HG03342 (cell line): ENCODE measurements around the gene TRMU.

Source experiments
- ATAC-seq: cut with Tn5 transposase; IDR thresholded peaks from one replicate; pipeline ENCODE4 v1.9.1; 2021; ENCODE audit warnings: mild to moderate bottlenecking, moderate library complexity; ENCODE audit not compliant: unreplicated experiment

TRMU gene

DNA sequence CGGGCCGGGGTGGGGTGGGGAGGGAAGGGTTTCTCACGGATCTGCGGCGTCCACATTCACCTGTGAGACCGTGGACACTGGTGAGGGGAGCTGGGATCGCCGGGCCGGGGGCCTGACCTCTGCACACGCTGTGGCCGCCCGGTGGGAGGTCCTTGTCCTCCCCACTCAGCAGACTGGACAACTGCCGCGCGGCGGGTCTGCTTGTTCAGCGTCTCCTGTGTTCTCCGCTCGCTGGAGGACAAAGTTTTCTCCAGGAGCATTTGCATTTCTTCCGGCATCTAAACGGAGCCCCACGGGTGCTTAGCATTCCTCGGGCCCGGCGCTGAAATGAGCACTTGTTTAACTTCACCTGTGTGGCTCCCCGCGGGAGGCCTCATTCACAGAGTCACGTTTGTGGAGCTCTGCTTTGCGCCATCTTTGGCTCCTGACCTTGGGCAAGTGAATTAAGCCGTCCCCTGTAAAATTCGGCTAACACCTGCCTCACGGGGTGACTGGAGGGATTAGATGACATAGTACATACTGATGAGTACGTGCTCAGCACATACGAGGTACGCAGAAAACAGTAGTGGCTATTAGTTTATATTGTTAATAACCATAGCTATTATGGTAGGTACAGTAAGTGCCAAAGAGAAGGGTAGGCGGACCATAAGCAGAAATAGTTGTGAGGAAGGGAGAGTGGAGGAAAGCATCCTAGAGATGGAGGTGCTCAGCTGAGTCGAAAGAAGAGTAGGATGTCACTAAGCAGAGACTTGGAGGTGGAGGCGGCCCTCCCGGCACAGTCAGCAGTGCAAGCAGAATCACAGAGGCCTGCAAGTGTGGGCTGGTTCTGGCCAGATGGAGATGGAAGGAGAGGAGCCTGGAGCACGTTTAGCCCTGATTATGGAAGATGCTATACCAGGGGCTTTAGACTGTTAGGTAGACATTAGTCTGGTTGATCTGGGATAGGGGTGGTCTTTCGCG is 885 bp downstream of the TRMU start:
- ATAC-seq = peak; percentile 13

DNA sequence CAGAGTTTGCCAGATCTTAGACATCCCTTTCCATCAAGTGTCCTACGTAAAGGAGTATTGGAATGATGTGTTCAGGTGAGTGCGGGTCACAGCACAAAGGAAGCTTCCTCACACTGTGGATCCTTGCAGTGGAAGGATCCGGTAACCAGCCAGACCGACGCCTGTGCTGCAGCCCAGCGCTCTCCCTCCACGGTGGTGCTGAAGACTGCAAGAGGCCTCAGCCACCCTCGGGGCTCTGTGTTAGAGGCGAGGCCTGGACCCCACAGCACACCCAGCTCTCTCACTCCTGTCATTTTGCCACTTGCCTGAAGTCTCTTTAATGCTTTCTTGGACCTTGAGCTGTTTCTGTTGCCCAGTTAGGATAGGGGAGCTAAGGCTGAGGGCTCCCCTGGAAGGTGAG is 2.4 kb downstream of the TRMU start:
- no peak for ATAC-seq

DNA sequence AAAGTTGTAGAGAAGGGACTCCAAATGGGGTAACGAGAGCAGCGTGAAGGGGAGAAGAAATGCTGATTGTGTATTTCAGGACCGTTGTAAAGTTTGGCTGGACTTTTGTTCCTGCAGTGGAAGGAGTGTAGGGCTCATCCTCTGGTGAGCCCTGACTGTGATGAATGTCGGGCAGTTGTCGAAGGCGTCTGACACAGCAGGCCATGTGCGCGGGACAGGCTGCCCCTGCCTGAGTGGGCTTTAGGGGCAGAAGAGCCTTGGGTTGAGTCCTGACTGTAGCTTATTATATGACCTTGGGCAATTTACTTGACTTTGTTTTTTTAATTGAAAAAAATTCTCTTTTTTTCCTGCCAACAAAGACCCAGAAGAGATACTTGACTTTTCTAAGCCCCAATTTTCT is 3.1 kb downstream of the TRMU start:
- no peak for ATAC-seq

DNA sequence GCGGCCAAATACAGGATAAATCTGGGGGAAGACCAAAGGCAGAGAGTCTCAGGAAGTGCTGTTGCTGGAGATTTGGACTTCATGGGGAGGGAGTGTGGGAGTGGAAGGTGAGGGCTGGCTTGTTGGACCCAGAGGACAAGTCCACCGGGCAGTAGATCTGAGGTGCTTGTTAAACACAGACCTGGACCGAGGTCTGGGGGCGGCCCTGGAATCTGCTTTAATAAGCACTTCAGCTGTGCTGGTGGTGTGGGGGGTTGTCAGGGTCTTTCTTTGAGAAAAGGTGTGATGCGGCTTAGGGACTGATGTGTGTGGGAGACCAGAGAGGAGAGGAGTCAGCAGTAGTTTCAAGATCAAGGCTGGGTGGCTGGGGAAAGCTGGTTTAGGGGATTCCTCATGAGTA is 4.4 kb downstream of the TRMU start:
- no peak for ATAC-seq

DNA sequence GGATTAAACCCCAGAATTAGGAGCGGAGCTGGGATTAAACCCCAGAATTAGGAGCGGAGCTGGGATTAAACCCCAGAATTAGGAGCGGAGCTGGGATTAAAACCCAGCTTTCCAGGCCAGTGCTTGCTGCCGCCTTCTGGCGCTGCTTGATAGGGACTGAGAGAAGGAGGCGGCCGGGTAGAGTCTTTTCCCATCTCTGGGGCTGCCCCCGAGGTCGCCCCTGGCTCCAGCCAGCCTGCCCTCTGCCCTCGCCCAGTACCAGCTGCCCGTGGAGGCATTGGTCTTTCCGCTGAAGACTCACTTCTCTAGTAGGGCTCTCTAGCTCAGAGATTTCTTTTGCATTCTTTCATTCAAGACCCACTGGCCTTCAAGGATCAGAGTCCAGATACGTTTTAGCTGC is 5.2 kb downstream of the TRMU start:
- no peak for ATAC-seq

DNA sequence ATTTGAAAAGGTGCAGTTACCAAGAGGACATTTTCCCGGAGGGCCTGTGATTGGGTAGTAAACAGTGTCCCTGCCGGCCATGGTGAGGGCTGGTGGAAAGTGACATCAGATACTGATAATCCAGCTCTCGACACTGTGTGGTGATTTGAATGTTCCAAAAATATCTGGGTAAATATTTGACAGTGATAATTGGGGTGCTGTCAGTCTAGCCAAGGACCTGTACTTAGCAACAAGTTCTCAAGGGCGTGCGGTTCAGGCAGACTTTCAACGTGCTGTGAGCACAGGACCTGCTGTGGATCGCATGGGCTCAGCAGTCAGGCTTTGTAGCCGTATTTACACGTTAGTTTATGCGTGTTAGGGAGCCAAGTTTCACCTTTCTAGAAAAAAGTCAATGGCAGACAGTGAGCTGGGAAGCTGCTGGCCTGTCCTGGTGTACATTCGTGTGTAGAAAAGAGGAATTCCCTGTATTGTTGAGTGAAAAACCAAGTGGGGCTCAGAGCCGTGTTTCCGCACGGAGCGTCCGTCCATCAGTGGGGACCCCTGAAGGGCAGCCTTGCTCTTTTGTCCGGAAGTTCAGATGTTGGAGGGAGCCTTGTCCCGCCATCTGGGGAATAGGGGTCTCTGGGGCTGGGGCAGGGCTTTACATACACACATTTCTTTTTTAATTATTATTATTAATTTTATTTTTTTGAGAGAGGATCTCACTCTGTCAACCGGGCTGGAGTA is 11.3 kb downstream of the TRMU start:
- ATAC-seq = no peak

DNA sequence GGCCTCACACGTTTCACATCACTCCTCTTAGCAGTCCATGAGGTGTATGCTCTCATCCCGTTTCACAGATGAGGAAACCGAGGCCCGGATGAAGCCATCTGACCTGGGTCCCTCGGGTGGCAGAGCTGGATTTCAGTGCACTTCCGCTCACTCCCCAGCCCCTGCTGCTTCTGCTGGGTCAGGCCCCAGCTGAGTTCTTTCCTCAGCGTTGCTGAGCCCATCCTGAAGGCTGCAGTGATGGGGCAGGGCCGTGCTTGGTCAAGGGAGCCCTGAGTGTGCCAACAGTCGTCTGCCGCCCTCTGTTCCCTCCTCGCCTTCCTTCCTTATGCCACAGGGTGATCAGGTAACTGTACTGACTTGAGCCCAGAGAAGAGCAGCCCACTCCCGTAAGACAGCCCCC is 12.1 kb downstream of the TRMU start:
- no peak for ATAC-seq

DNA sequence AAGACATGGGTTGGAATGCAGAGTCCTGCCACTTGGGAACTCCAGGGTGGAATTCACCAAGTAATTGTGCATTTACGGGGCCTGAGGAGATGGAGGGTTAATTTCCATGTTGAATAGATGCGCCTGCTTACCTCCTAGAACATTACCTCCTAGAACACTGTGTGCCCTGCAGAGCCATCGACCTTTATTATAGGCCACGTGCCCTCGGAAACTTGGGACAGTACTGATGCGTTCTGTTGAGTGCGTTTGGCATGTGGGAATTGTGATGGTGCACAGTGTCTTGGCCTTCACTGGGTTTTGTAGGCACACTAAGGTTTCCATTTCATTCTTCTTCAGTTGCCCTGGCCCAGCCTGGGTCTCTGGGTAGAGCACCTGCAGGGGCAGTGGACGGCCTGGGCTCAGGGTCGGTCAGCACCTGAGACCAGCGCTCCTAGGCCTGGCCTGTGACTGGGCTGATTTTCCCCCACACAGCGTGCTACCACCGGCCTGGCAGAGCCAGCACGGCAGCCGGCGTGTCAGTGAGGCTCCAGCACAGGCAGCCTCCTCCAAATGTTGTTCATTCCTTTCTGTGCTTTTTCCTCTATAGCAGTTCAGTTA is 12.7 kb downstream of the TRMU start:
- ATAC-seq = no peak

DNA sequence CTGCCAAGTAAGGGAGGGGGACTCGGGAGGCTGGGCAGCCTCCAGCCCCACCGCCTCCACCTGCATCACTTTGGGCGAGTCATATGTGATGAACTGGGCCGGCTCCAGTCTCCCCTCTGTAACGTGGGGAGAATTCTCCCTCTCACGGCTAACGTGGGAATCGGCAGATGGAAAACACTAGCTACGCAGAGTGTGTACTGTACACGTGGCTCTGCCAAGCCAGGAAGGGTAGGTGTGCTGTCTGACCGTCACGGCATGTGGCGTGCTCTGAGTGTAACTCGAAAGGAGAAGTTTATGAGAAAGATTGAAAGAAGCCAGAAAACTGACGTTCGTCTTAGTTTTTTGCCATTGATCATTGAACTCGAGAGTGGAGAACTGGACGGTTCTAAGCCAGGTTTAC is 13.7 kb downstream of the TRMU start:
- ATAC-seq = no peak

DNA sequence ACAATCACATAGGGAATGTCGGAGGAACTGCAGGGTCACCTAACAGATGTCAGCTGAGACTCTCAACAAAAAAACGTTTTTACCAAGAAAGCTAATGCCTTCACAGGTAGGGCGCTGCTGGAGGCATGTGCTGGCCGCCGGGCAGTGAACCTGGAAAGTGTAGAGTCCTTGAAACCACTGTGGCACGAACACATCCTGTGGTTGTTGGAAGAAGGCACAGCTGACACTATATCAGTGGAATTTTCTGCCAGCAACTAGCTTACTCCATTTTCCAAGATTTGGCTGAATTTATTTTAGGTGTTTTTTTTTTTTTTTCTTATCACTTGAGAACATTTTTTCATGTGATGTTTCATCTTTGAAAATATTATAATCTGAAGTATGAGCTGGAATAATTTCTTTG is 14.2 kb downstream of the TRMU start:
- no peak for ATAC-seq

DNA sequence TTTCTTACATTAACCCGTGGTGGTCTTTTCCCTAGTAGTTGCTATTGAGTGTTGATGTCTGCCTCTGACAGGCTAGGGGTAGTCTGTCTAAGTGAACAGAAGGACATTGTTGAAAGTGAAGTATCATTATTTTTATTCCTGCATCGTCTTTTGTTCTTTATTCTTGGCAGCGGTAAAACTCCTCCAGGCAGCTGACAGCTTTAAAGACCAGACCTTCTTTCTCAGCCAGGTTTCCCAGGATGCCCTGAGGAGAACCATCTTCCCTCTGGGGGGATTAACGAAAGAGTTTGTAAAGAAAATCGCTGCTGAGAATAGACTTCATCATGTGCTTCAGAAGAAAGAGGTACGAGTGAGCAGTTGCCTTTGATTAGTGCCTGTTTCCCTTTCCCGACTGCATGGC is 14.6 kb downstream of the TRMU start:
- ATAC-seq = no peak

DNA sequence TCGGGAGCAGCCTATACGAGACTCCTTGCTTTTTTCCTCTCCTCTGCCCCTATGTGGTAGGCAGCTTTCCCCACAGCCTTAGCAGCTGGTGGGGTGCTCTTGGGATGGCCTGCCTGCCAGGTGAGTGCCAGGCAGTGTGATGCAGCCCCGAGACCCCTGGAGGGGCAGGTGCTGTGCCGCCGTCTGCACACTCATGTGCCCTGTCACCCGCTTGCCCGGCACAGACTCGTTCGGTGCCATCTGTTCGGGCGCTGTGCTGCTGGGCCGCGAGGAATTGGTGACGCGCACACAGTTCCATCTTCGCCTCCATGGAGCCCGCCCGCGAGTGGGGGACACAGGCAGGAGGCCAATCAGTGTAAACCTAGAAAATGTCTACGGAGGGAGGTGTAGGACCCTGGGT is 15.1 kb downstream of the TRMU start:
- ATAC-seq = no peak

DNA sequence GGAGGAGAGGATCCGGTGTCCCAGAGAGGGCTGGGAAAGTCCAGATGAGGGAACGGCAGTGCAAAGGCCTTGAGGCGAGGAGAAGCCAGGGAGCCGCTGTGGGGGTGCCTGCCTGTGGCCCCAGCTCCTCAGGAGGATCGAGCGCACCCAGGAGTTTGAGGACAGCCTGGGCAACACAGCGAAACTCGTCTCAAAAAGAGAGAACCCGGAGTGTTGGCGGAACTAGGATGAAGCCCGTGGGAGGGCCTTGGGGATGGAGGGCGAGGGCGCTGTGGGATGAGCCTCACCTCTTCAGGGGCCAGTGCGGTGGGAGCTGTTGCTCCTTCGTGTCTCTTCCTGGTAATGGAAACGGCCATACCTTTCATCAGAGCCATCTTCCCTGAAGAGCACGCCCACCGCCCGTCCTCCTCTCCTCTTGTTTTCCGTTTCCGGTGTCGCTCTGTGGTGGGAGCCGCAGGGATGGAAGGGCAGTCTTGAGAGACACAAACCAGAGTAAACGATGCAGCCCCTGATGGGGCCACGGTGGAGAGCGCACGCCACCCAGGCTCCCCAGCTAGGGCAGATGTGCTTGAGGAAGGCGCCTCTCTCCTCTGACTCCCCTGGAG is 15.7 kb downstream of the TRMU start:
- ATAC-seq = no peak

DNA sequence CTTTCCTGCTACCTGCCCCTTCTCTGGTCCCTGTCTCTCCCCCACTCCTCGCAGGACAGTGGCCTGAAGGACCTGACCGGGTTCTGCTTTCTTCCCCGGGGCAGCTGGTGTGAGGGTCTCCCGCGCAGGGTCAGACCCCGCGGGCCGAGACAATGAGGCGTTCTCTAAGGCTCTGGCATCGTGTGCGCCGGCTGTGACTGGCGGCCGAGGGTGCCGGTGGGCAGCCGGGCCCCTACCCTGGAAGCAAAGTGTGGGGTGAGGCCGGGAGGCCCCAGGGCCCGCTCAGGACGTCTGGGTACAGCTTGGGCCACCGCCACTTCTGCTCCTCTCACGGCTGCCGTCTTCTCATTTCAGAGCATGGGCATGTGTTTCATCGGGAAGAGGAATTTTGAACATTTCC is 16.3 kb downstream of the TRMU start:
- ATAC-seq = no peak

DNA sequence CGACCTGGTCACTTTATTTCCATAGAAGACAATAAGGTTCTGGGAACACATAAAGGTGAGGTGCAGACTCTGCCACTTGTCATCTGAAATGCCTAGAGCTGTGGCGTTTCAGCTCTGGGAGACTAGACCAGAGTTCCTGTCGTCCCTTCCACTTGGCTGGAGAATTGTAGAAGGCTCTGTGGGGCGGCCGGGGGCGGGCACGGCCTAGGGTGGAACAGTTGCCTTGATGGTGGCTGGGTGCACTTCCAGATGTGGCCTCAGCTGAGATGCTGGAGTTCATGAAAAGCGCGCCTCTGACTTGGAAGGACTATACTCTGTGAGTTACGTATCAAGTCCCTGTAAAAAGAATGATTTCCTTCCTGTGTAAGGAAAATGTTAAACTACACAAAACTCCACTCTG is 16.8 kb downstream of the TRMU start:
- no peak for ATAC-seq

DNA sequence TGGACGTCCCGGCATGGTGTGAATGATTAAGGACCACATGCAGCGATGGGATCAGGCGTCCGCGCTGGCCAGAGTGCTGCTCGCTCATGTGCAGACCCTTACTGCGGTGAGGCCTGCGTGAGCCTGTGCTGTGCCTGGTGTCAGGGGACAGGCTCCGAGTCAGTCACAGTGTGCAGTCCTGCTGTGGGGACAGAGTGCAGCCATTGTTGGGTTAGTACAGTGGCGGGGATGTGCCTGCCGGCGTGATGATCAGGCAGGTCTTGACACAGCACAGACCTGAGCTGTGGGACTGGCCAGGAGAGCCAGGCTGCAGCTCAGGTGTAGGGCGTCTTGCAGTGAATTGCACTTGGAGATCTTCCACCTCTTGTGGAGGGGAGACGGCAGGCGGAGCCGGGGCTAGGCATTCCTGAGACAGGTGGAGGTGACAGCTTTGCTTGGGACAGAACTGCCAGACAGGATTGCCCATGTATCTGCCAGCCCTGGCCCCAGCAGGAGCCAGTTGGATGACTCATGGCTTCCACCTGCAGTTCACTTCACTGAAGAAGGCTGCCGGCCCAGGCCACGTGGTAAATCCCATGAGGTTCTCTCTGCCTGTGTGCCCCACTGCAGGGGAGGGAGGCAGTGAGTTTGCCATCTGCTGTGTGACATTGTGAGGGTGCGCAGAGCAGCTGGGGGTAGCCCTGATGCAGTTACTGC is 17.3 kb downstream of the TRMU start:
- ATAC-seq = no peak

DNA sequence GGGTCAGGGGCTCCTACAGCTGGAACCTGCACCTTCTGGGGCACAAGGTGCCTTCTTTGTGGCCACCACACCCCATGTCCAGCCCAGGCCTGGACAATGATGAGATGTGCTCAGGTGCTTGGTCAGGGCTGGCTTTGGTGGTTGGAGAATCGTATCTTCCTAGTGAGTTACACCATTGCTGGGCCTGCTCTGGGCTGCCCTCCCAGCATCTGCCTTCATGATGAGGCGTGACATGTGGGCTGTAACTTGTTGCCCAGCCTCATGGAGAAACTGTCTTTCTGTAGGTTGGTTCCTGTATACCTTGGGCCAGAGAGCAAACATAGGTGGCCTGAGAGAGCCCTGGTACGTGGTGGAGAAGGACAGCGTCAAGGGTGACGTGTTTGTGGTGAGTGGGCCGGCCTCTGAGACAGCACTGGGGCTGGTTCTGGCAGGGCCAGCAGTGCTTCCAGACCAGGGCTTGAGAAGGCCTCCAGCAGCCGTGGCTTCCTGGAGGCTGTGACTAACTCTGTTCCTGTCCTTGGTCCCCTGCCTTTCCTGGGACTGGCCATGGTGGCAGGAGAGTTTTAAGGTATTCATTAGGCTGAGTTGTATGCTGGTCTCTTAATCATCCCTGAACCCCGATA is 18.1 kb downstream of the TRMU start:
- no peak for ATAC-seq

DNA sequence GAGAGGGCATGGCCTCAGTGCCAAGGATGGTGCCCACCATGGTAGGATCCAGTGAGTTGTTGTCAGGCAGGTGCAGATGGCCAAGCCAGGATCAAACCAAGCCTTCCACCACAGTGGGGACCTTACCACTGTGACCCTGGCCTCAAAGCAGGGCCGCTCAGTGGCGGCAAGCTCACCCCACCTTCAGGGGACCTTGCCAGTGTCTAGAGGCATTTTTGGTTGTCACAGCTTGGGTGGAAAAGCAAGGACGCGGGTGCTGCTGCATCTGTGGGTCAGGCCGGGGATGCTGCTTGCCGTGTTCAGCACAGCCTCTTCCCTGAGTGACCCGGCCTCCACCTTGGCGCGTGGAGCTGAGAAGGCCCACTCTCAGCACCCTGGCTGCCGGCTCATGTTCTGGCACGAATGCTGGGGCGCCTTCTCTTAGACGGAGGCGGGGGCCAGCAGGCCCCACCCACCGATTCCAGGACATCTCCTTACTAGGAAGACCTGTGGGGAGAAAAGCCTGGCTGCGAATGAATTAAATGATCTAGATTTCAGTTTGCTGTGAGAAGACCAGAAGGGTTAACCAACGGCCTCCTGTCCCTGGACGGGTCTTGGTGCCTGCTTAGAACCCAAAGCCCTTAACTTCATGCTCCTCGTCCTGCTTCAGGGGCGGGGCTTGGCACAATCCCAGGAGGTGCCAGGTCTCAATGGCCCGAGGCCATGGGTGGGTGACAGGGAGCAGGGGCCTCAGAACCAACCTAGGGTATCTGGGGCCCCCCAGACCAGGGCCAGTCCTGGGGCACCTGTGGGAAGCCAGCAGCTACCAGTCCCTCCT is 18.9 kb downstream of the TRMU start:
- ATAC-seq = no peak

DNA sequence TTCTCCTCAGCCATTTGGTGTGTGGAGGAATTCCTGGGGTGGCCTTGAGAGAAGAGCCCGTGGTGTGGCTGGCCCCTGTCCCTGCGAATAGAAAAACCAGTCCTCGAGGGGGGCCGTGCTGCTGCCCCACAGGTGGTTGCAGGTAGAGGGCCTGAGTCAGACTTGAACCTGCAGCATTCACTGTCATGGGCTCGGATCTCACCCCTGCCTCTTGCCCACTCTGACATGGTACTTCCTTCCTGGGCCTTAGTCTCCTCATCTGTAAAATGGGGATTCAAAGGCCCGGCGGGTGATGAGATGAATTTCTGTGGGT is 19.4 kb downstream of the TRMU start:
- ATAC-seq = no peak
